ENCODE data around the gene LDB2. TPM values are rescaled to one million over a fixed set of nuclear protein-coding genes. Genes with fewer than 3 reads are reported as not detected.
A peak's percentile ranks its signal among the peaks of the same experiment; 100 is the strongest.

Gene LDB2
- polyA plus RNA-seq, 2 of the 4 experiments (the other 2 are of a cell fraction): not detected

- CTCF ChIA-PET: no interaction called here
- FAIRE-seq: no peak
- 7% methylated on average over 4 of the region's 4 CpGs for WGBS (ENCODE audit: missing lambda C conversion rate)
- Histone ChIP-seq H3K27ac (no peak overlapping the region), H3K4me1 (no peaks in the 10 kb centered on the region), H3K4me2 (no peak overlapping the region), H3K9me3 (no peaks in the 10 kb centered on the region), H3K4me3 (no peak overlapping the region)
- no peak for DNase-seq (ENCODE audit: low read depth in 1 of 2, low spot score in 1 of 2)
- TF ChIP-seq ZFP36 (IDR thresholded peaks at IDR 0.05; ENCODE audit: borderline replicate concordance, partially characterized antibody) (no peak), CHD4 (IDR thresholded peaks at IDR 0.05; ENCODE audit: borderline replicate concordance) (no peak)
- no peak for ATAC-seq
- POLR2A ChIA-PET: no interaction called here
Measured at GRCh38 chr4:16603178-16603577, 295.3 kb downstream of the LDB2 start.

GRCh38 chr4:16598597-16599206 is 299.7 kb downstream of the LDB2 start:
- no peak overlapping the region for H3K4me2 ChIP-seq
- no peaks in the 10 kb centered on the region for H3K9me3 ChIP-seq
- ATAC-seq (no peak), DNase-seq (ENCODE audit: low read depth in 1 of 2, low spot score in 1 of 2) (no peak), FAIRE-seq (no peak)
- 46% methylated on average over 7 of the region's 7 CpGs for WGBS (ENCODE audit: missing lambda C conversion rate)
- H3K4me3 ChIP-seq: no peak overlapping the region
- H3K27ac ChIP-seq: no peak overlapping the region
- POLR2A ChIA-PET: interaction anchor here (0.7 kb wide), 1 partner anchor 19 kb away, joined by 5 read pairs; no protein-coding TSS in a partner anchor
- CTCF ChIA-PET: interaction anchor here (1.3 kb wide), 1 partner anchor 326 kb away, joined by 4 read pairs; no protein-coding TSS in a partner anchor
- TF ChIP-seq MAFK (IDR thresholded peaks at IDR 0.05; ENCODE audit: partially characterized antibody): no peak
- no peak for TF ChIP-seq RFX5 (IDR thresholded peaks at IDR 0.05)
- TF ChIP-seq MAX (IDR thresholded peaks at IDR 0.05): no peak
- no peak for TF ChIP-seq HOXA7 (CRISPR knock-in tag; IDR thresholded peaks at IDR 0.05)
- TF ChIP-seq RNF2 (IDR thresholded peaks at IDR 0.05; ENCODE audit: borderline replicate concordance, low read depth): no peak
- no peak for TF ChIP-seq E2F6 (IDR thresholded peaks at IDR 0.05; ENCODE audit: borderline replicate concordance, low read depth)
- no peak for TF ChIP-seq NFE2L2 (conservative IDR thresholded peaks at IDR 0.05; ENCODE audit: low read length)
- TF ChIP-seq HES2 (IDR thresholded peaks at IDR 0.05): no peak
- no peak for TF ChIP-seq POLR2A (IDR thresholded peaks at IDR 0.05; ENCODE audit: low read length)
- no peak for TF ChIP-seq KDM5A (IDR thresholded peaks at IDR 0.05)
- no peak for TF ChIP-seq FOXS1 (CRISPR knock-in tag; IDR thresholded peaks at IDR 0.05)
- TF ChIP-seq NR3C1 (IDR thresholded peaks at IDR 0.05): no peak
- TF ChIP-seq MYC (IDR thresholded peaks at IDR 0.05; ENCODE audit: borderline replicate concordance, low read length): no peak
- no peak for TF ChIP-seq HOXB13 (CRISPR knock-in tag; IDR thresholded peaks at IDR 0.05; ENCODE audit: low read depth)
- no peak for TF ChIP-seq GATA3 (IDR thresholded peaks at IDR 0.05; ENCODE audit: borderline replicate concordance)
- H3K4me1 ChIP-seq: no peaks in the 10 kb centered on the region

- no peak overlapping the region for H3K4me3 ChIP-seq
- TF ChIP-seq MAX (IDR thresholded peaks at IDR 0.05) (no peak), RNF2 (IDR thresholded peaks at IDR 0.05; ENCODE audit: borderline replicate concordance, low read depth) (no peak), USF2 (IDR thresholded peaks at IDR 0.05) (peak; percentile 20; the same call in 1 of the 2 replicates)
- CTCF ChIA-PET: no interaction called here
- no peak overlapping the region for H3K27ac ChIP-seq
- no peak overlapping the region for H3K4me2 ChIP-seq
- peak in 1 of 2 experiments; percentile 22 for DNase-seq (ENCODE audit: low read depth in 1 of 2, low spot score in 1 of 2)
- POLR2A ChIA-PET: interaction anchor here (0.7 kb wide), 1 partner anchor 19 kb away, joined by 5 read pairs; no protein-coding TSS in a partner anchor
- no peak; a peak in 1 of 6 replicates for ATAC-seq
- 27% methylated on average over 6 of the region's 6 CpGs for WGBS (ENCODE audit: missing lambda C conversion rate)
- FAIRE-seq: no peak
- H3K9me3 ChIP-seq: no peaks in the 10 kb centered on the region
- no peaks in the 10 kb centered on the region for H3K4me1 ChIP-seq
Measured at GRCh38 chr4:16597845-16598596, 300.4 kb downstream of the LDB2 start.

Measured in A549 (cell line).